Measurements from ENCODE around the gene GLI1. TPM values are rescaled to one million over a fixed set of nuclear protein-coding genes. Genes with fewer than 3 reads are reported as not detected.
"Not testable (repeated sequence)": the region's sequence is repeated elsewhere in the genome, so short reads cannot be mapped to it uniquely, and the experiment has no call there.

GLI1 gene
- total RNA-seq, 2 donors from 2014 or later = 3.4 to 6.4 TPM

GRCh38 chr12:57441846-57442427 is 17.6 kb upstream of the GLI1 start:
- no peak overlapping the region for H3K27ac Mint-ChIP-seq
- no peak overlapping the region for H3K4me3 ChIP-seq (ENCODE audit: low read length)
- H3K36me3 ChIP-seq (ENCODE audit: control insufficient read depth, insufficient read depth, low read length) = no peaks in the 10 kb centered on the region
- H3K4me1 ChIP-seq (ENCODE audit: control insufficient read depth, insufficient read depth, low read length) = no peaks in the 10 kb centered on the region
- H3K9me3 Mint-ChIP-seq = peaks cover 14% of the 10 kb centered on the region
- no peaks in the 10 kb centered on the region for H3K4me1 Mint-ChIP-seq
- no peaks in the 10 kb centered on the region for H3K27me3 ChIP-seq (ENCODE audit: control insufficient read depth, insufficient read depth, low read length, poor library complexity, severe bottlenecking)
- H3K4me3 Mint-ChIP-seq = no peak overlapping the region
- peaks cover 2% of the 10 kb centered on the region for H3K36me3 Mint-ChIP-seq (ENCODE audit: low read depth)
- no peak overlapping the region for H3K27ac ChIP-seq (ENCODE audit: low read depth, low read length)
- peaks cover 1% of the 10 kb centered on the region for H3K27me3 Mint-ChIP-seq (ENCODE audit: insufficient read depth)
- 43 to 80% methylated on average over 1 of the region's 1 CpG for whole genome bisulfite sequencing, 2 experiments (ENCODE audit: insufficient coverage in 1 of 2, insufficient read length in 1 of 2)
- peaks cover 7% of the 10 kb centered on the region for H3K9me3 ChIP-seq (ENCODE audit: control insufficient read depth, low read length)
- DNase-seq = no peak
- no peak overlapping the region for H3K9ac ChIP-seq (ENCODE audit: extremely low read depth, low read length, poor library complexity, severe bottlenecking)
- TF ChIP-seq CTCF (conservative IDR thresholded peaks at IDR 0.05) = no peak

- H3K4me3 ChIP-seq (ENCODE audit: low read length); H3K9ac ChIP-seq (ENCODE audit: extremely low read depth, low read length, poor library complexity, severe bottlenecking); DNase-seq; H3K27ac ChIP-seq (ENCODE audit: low read depth, low read length); H3K4me1 ChIP-seq (ENCODE audit: control insufficient read depth, insufficient read depth, low read length); H3K4me1 Mint-ChIP-seq; H3K4me3 Mint-ChIP-seq; H3K36me3 ChIP-seq (ENCODE audit: control insufficient read depth, insufficient read depth, low read length); H3K9me3 ChIP-seq (ENCODE audit: control insufficient read depth, low read length); H3K27ac Mint-ChIP-seq; H3K27me3 ChIP-seq (ENCODE audit: control insufficient read depth, insufficient read depth, low read length, poor library complexity, severe bottlenecking); H3K27me3 Mint-ChIP-seq (ENCODE audit: insufficient read depth); H3K36me3 Mint-ChIP-seq (ENCODE audit: low read depth): not testable (repeated sequence)
- WGBS, 2 experiments (ENCODE audit: insufficient coverage in 1 of 2, insufficient read length in 1 of 2) = 86 to 92% methylated on average over 2 to 6 of the region's 6 CpGs
- peaks cover 14% of the 10 kb centered on the region for H3K9me3 Mint-ChIP-seq
Measured at GRCh38 chr12:57444337-57444736, 15.2 kb upstream of the GLI1 start.

- DNase-seq = no peak
- H3K27me3 ChIP-seq (ENCODE audit: control insufficient read depth, insufficient read depth, low read length, poor library complexity, severe bottlenecking) = no peaks in the 10 kb centered on the region
- no peak for TF ChIP-seq CTCF (conservative IDR thresholded peaks at IDR 0.05)
- no peak overlapping the region for H3K4me3 Mint-ChIP-seq
- H3K4me1 ChIP-seq (ENCODE audit: control insufficient read depth, insufficient read depth, low read length) = no peaks in the 10 kb centered on the region
- H3K9ac ChIP-seq (ENCODE audit: extremely low read depth, low read length, poor library complexity, severe bottlenecking) = no peak overlapping the region
- no peaks in the 10 kb centered on the region for H3K36me3 ChIP-seq (ENCODE audit: control insufficient read depth, insufficient read depth, low read length)
- no peak overlapping the region for H3K27ac ChIP-seq (ENCODE audit: low read depth, low read length)
- peaks cover 1% of the 10 kb centered on the region for H3K27me3 Mint-ChIP-seq (ENCODE audit: insufficient read depth)
- peaks cover 14% of the 10 kb centered on the region for H3K9me3 Mint-ChIP-seq
- 90 to 92% methylated on average over 4 to 5 of the region's 5 CpGs for WGBS, 2 experiments (ENCODE audit: insufficient coverage in 1 of 2, insufficient read length in 1 of 2)
- H3K4me3 ChIP-seq (ENCODE audit: low read length) = no peak overlapping the region
- H3K27ac Mint-ChIP-seq = no peak overlapping the region
- H3K4me1 Mint-ChIP-seq = no peaks in the 10 kb centered on the region
- peaks cover 2% of the 10 kb centered on the region for H3K36me3 Mint-ChIP-seq (ENCODE audit: low read depth)
- peaks cover 7% of the 10 kb centered on the region for H3K9me3 ChIP-seq (ENCODE audit: control insufficient read depth, low read length)
Measured at GRCh38 chr12:57444744-57445143, 14.8 kb upstream of the GLI1 start.

Measured in endodermal cell (in vitro differentiated cells).